Stimulated activated CD4-positive, alpha-beta T cell treated with anti-CD3 and anti-CD28 coated beads, Interleukin-2, amount 100 ng/mL, for 24 hours (primary cell): ENCODE results near the gene RYR3.

ENCODE experiments used
- DNase-seq, 2 donors: peaks; one replicate each; pipeline ENCODE4 v3.0.0-alpha.2; 2020

Gene RYR3

GRCh38 chr15:33846862-33847261 is 536.1 kb downstream of the RYR3 start:
- DNase-seq, result no peak

- DNase-seq, result no peak
Measured at GRCh38 chr15:33848011-33848410, 537.2 kb downstream of the RYR3 start.

GRCh38 chr15:33851079-33851478 is 540.3 kb downstream of the RYR3 start:
- no peak for DNase-seq

GRCh38 chr15:33852094-33852493 is 541.3 kb downstream of the RYR3 start:
- no peak for DNase-seq

- no peak for DNase-seq
Measured at GRCh38 chr15:33852570-33852969, 541.8 kb downstream of the RYR3 start.

- no peak for DNase-seq
Measured at GRCh38 chr15:33857726-33858125, 547.0 kb downstream of the RYR3 start.

GRCh38 chr15:33858836-33859235 is 548.1 kb downstream of the RYR3 start:
- no peak for DNase-seq

- no peak for DNase-seq
Measured at GRCh38 chr15:33859992-33860545, 549.3 kb downstream of the RYR3 start.

GRCh38 chr15:33860754-33861153 is 550.0 kb downstream of the RYR3 start:
- no peak for DNase-seq

- DNase-seq, result no peak
Measured at GRCh38 chr15:33864360-33865075, 553.8 kb downstream of the RYR3 start.

- DNase-seq, result no peak
Measured at GRCh38 chr15:33865416-33865815, 554.6 kb downstream of the RYR3 start.

GRCh38 chr15:33866101-33866737 is 555.5 kb downstream of the RYR3 start:
- DNase-seq, result no peak

- no peak for DNase-seq
Measured at GRCh38 chr15:33871980-33872379, 561.2 kb downstream of the RYR3 start.

GRCh38 chr15:33872416-33873106 is 561.8 kb downstream of the RYR3 start:
- no peak for DNase-seq

GRCh38 chr15:33874156-33874555 is 563.4 kb downstream of the RYR3 start:
- no peak for DNase-seq

GRCh38 chr15:33882921-33883320 is 572.2 kb downstream of the RYR3 start:
- DNase-seq, result no peak

- DNase-seq, result no peak
Measured at GRCh38 chr15:33888176-33888575, 577.4 kb downstream of the RYR3 start.

- no peak for DNase-seq
Measured at GRCh38 chr15:33894193-33894592, 583.4 kb downstream of the RYR3 start.

- no peak for DNase-seq
Measured at GRCh38 chr15:33902043-33902442, 591.3 kb downstream of the RYR3 start.

GRCh38 chr15:33903661-33904060 is 592.9 kb downstream of the RYR3 start:
- DNase-seq, result no peak

- DNase-seq, result no peak
Measured at GRCh38 chr15:33907326-33907725, 596.6 kb downstream of the RYR3 start.

GRCh38 chr15:33908406-33908805 is 597.6 kb downstream of the RYR3 start:
- DNase-seq, result no peak

- DNase-seq, result no peak
Measured at GRCh38 chr15:33910741-33911140, 600.0 kb downstream of the RYR3 start.

GRCh38 chr15:33912326-33912725 is 601.6 kb downstream of the RYR3 start:
- no peak for DNase-seq
